ENCODE measurements around the gene SDK1.

Gene SDK1

DNA sequence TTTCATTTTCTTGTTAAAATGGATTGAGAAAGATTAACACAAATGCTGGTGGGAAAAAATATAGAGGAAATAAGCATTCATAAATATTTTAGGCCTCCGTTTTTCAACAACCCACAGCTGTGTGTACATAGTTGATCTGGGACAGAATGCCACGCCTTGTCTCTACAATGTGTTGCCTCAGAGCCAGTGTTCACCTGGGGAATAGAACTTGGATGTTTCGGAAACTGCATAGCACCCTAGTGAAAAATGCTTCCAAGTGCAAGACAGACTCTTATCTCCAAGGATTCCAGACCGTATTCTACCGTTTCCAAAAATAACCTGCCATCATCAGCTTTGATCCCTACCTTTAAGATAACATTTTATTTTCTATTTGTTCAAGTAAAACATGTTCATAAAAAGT is 260.9 kb downstream of the SDK1 start:
- Histone ChIP-seq H3K27ac (ENCODE audit: low read length) (no peak overlapping the region), H3K9me3 (ENCODE audit: insufficient read depth, low read length, severe bottlenecking) (no peaks in the 10 kb centered on the region), H4K20me1 (ENCODE audit: insufficient read depth, low read length) (no peaks in the 10 kb centered on the region), H3K9ac (ENCODE audit: low read depth, low read length) (no peak overlapping the region), H3K27me3 (ENCODE audit: insufficient read depth, low read length, poor library complexity) (no peaks in the 10 kb centered on the region), H2AFZ (ENCODE audit: low read depth, low read length) (no peak overlapping the region), H3K36me3 (ENCODE audit: insufficient read depth, low read length) (no peaks in the 10 kb centered on the region), H3K79me2 (ENCODE audit: insufficient read depth, low read length) (no peaks in the 10 kb centered on the region), H3K4me2 (ENCODE audit: insufficient read depth, low read length) (no peak overlapping the region), H3K4me1 (ENCODE audit: insufficient read depth, low read length) (peaks cover 6% of the 10 kb centered on the region; the same call in 1 of the 2 replicates), H3K4me3 (ENCODE audit: low read depth in 1 of 2, low read length in 2 of 2) (no peak overlapping the region)
- TF ChIP-seq EZH2 (IDR thresholded peaks at IDR 0.05; ENCODE audit: borderline replicate concordance, low read depth, low read length, severe bottlenecking): no peak
- TF ChIP-seq, protein P1, sequence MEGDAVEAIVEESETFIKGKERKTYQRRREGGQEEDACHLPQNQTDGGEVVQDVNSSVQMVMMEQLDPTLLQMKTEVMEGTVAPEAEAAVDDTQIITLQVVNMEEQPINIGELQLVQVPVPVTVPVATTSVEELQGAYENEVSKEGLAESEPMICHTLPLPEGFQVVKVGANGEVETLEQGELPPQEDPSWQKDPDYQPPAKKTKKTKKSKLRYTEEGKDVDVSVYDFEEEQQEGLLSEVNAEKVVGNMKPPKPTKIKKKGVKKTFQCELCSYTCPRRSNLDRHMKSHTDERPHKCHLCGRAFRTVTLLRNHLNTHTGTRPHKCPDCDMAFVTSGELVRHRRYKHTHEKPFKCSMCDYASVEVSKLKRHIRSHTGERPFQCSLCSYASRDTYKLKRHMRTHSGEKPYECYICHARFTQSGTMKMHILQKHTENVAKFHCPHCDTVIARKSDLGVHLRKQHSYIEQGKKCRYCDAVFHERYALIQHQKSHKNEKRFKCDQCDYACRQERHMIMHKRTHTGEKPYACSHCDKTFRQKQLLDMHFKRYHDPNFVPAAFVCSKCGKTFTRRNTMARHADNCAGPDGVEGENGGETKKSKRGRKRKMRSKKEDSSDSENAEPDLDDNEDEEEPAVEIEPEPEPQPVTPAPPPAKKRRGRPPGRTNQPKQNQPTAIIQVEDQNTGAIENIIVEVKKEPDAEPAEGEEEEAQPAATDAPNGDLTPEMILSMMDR (IDR thresholded peaks at IDR 0.05; ENCODE audit: borderline replicate concordance, extremely low read depth, low read length, poor library complexity, severe bottlenecking): no peak
- DNase-seq: no peak
- ATAC-seq (ENCODE audit: insufficient read depth, low read depth): no peak

DNA sequence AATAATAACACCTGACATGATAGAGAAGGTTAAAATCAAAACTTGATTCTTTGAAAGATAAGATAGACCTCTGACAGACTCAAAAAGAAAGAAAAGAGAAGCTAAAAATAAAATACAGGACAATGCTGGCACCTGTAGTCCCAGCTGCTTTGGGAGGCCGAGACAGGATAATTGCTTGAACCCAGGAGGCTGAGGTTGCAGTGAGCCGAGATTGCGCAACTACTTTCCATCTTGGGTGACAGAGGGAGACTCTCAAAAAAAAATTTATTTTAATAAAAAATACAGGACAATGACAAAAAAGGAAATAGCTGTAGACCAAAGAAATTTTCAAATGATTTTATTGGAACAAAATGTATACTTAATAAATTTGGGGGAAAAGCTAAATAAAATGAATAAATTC is 263.2 kb downstream of the SDK1 start:
- no peak overlapping the region for H3K27ac ChIP-seq (ENCODE audit: low read length)
- DNase-seq (no peak), ATAC-seq (ENCODE audit: insufficient read depth, low read depth) (no peak)
- no peak overlapping the region for H3K4me3 ChIP-seq (ENCODE audit: low read depth in 1 of 2, low read length in 2 of 2)
- no peak overlapping the region for H2AFZ ChIP-seq (ENCODE audit: low read depth, low read length)
- H3K27me3 ChIP-seq (ENCODE audit: insufficient read depth, low read length, poor library complexity): no peaks in the 10 kb centered on the region
- TF ChIP-seq, protein P1 (IDR thresholded peaks at IDR 0.05; ENCODE audit: borderline replicate concordance, extremely low read depth, low read length, poor library complexity, severe bottlenecking): no peak
- no peak for TF ChIP-seq EZH2 (IDR thresholded peaks at IDR 0.05; ENCODE audit: borderline replicate concordance, low read depth, low read length, severe bottlenecking)
- H3K4me1 ChIP-seq (ENCODE audit: insufficient read depth, low read length): peaks cover 6% of the 10 kb centered on the region; the same call in 1 of the 2 replicates
- H3K36me3 ChIP-seq (ENCODE audit: insufficient read depth, low read length): no peaks in the 10 kb centered on the region
- H4K20me1 ChIP-seq (ENCODE audit: insufficient read depth, low read length): no peaks in the 10 kb centered on the region
- no peaks in the 10 kb centered on the region for H3K79me2 ChIP-seq (ENCODE audit: insufficient read depth, low read length)
- no peaks in the 10 kb centered on the region for H3K9me3 ChIP-seq (ENCODE audit: insufficient read depth, low read length, severe bottlenecking)
- H3K9ac ChIP-seq (ENCODE audit: low read depth, low read length): no peak overlapping the region
- H3K4me2 ChIP-seq (ENCODE audit: insufficient read depth, low read length): no peak overlapping the region

DNA sequence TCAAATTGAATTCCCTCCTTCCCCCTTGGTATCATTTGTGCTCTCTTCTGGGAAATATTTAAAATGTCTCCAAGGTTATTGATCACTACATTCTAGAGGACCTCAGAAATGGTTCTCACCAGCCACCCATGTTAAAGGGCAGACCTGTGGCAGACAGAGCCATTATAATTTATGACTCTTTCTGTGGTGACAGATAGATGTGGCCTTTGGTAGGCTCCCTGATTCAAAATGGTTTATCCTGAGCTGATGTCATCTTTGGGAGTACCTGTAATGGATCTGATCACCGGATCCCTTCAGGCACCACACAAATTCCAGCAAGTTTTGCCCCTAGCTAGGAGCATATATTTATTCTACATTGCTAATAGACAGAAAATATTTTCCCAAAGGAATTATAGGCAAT is 267.5 kb downstream of the SDK1 start:
- ATAC-seq (ENCODE audit: insufficient read depth, low read depth): no peak
- H3K27me3 ChIP-seq (ENCODE audit: insufficient read depth, low read length, poor library complexity): no peaks in the 10 kb centered on the region
- no peaks in the 10 kb centered on the region for H4K20me1 ChIP-seq (ENCODE audit: insufficient read depth, low read length)
- no peaks in the 10 kb centered on the region for H3K9me3 ChIP-seq (ENCODE audit: insufficient read depth, low read length, severe bottlenecking)
- no peak for TF ChIP-seq EZH2 (IDR thresholded peaks at IDR 0.05; ENCODE audit: borderline replicate concordance, low read depth, low read length, severe bottlenecking)
- TF ChIP-seq, protein P1 (IDR thresholded peaks at IDR 0.05; ENCODE audit: borderline replicate concordance, extremely low read depth, low read length, poor library complexity, severe bottlenecking): no peak
- H3K27ac ChIP-seq (ENCODE audit: low read length): no peak overlapping the region
- H3K4me1 ChIP-seq (ENCODE audit: insufficient read depth, low read length): peaks cover 6% of the 10 kb centered on the region; the same call in 1 of the 2 replicates
- no peak overlapping the region for H2AFZ ChIP-seq (ENCODE audit: low read depth, low read length)
- no peak overlapping the region for H3K4me3 ChIP-seq (ENCODE audit: low read depth in 1 of 2, low read length in 2 of 2)
- no peaks in the 10 kb centered on the region for H3K79me2 ChIP-seq (ENCODE audit: insufficient read depth, low read length)
- H3K36me3 ChIP-seq (ENCODE audit: insufficient read depth, low read length): no peaks in the 10 kb centered on the region
- DNase-seq: no peak
- H3K4me2 ChIP-seq (ENCODE audit: insufficient read depth, low read length): no peak overlapping the region
- no peak overlapping the region for H3K9ac ChIP-seq (ENCODE audit: low read depth, low read length)

DNA sequence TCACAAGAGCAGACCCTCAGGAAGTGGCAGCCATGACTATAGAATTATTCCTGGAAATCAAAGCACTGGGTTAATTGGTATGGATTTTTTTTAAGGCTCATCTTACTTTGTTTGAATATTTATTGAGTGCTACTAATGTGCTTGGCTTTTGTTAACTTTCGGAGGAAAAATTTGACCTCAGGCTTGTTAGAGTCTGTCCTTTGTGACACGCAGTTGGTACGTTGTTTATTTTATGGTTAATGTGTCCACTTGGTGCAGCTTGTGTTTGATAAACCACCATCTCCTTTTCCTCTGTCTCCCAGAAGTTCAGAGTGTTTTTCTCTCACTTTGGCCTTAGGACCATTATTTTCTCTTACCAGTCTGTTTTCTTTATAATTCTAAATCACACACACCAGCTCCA is 268.6 kb downstream of the SDK1 start:
- no peak overlapping the region for H3K4me3 ChIP-seq (ENCODE audit: low read depth in 1 of 2, low read length in 2 of 2)
- H3K4me2 ChIP-seq (ENCODE audit: insufficient read depth, low read length): no peak overlapping the region
- H3K9me3 ChIP-seq (ENCODE audit: insufficient read depth, low read length, severe bottlenecking): no peaks in the 10 kb centered on the region
- no peak overlapping the region for H2AFZ ChIP-seq (ENCODE audit: low read depth, low read length)
- H3K4me1 ChIP-seq (ENCODE audit: insufficient read depth, low read length): peaks cover 5% of the 10 kb centered on the region; the same call in 1 of the 2 replicates
- no peak for TF ChIP-seq EZH2 (IDR thresholded peaks at IDR 0.05; ENCODE audit: borderline replicate concordance, low read depth, low read length, severe bottlenecking)
- TF ChIP-seq, protein P1 (IDR thresholded peaks at IDR 0.05; ENCODE audit: borderline replicate concordance, extremely low read depth, low read length, poor library complexity, severe bottlenecking): no peak
- ATAC-seq (ENCODE audit: insufficient read depth, low read depth) (no peak), DNase-seq (no peak)
- H3K9ac ChIP-seq (ENCODE audit: low read depth, low read length): no peak overlapping the region
- no peaks in the 10 kb centered on the region for H3K27me3 ChIP-seq (ENCODE audit: insufficient read depth, low read length, poor library complexity)
- no peak overlapping the region for H3K27ac ChIP-seq (ENCODE audit: low read length)
- no peaks in the 10 kb centered on the region for H4K20me1 ChIP-seq (ENCODE audit: insufficient read depth, low read length)
- H3K79me2 ChIP-seq (ENCODE audit: insufficient read depth, low read length): no peaks in the 10 kb centered on the region
- H3K36me3 ChIP-seq (ENCODE audit: insufficient read depth, low read length): no peaks in the 10 kb centered on the region
